GM19324 (cell line): Measurements from ENCODE around the gene ANKH.
"Not testable (repeated sequence)": the region's sequence is repeated elsewhere in the genome, so short reads cannot be mapped to it uniquely, and the experiment has no call there.

ENCODE experiments used
- ATAC-seq: cut with Tn5 transposase; IDR thresholded peaks from one replicate; pipeline ENCODE4 v1.9.1; 2021; ENCODE audit warnings: mild to moderate bottlenecking, moderate library complexity; ENCODE audit not compliant: unreplicated experiment, low FRiP score

The ANKH gene

GRCh38 chr5:14884062-14884612 is 12.6 kb upstream of the ANKH start:
- ATAC-seq, result no peak

GRCh38 chr5:14882658-14883580 is 11.3 kb upstream of the ANKH start:
- no peak for ATAC-seq

- ATAC-seq, result no peak
These were observed 10.2 kb upstream of the ANKH start for GRCh38 chr5:14881826-14882225.

DNA sequence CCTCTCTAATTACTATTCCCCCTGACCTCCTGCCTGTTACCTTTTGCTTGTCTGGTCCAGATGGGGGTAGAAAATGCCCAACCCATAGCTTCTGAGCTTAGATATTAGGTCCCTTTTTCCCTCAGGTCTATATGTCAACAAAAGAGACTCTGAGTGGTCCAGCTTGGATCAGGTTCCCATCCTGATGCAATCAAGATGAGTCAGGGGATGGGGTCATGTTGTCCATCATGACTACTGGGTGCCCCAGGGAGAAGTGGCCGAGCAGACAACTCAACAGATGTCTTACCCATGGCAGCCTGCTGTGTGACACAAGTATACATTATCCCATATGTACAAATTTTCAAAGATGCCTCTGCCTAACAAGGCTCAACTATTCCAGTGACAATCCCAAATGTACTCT is 9.1 kb upstream of the ANKH start:
- no peak for ATAC-seq

GRCh38 chr5:14879937-14880589 is 8.5 kb upstream of the ANKH start:
- no peak for ATAC-seq

- no peak for ATAC-seq
These were observed 7.8 kb upstream of the ANKH start for GRCh38 chr5:14879393-14879792.

GRCh38 chr5:14878192-14878591 is 6.6 kb upstream of the ANKH start:
- ATAC-seq, result not testable (repeated sequence)

DNA sequence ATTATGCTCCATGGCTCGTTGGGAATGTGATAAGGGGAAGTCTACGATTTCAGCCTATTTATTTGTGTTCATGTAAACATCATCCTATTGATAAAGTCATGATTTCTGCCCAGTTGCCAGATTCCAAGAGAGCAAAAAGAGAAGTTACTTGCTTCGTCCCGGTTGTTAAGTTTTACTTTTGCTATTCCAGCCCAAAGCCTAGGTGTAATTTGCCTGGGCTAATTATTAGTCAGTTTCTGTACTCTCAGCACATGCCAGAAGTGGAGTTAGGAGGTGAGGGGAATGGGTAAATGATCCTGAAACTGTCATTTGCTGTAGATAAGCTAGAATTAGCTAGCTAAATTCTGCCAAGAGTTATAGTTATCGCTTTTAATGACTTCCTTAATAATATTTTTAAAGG is 4.5 kb upstream of the ANKH start:
- no peak for ATAC-seq

DNA sequence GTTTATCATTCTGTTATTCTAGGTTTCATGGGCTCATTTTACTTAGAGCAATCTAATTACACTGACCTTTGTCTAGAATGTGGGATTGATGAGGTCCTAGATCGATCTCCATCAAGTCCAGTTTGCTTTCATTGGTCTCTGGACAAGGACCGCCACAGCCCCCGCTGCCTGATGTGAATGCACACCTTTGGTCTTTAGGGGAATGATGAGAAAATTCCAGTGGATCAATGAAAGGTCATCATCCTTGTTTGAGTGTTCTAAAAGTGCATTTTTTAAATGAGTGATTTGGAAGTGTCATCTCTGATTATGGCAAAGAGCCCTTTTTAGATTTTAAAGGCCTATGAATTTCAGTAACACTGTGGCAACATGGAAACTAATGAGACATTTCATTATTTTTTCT is 2.2 kb upstream of the ANKH start:
- ATAC-seq, result no peak

DNA sequence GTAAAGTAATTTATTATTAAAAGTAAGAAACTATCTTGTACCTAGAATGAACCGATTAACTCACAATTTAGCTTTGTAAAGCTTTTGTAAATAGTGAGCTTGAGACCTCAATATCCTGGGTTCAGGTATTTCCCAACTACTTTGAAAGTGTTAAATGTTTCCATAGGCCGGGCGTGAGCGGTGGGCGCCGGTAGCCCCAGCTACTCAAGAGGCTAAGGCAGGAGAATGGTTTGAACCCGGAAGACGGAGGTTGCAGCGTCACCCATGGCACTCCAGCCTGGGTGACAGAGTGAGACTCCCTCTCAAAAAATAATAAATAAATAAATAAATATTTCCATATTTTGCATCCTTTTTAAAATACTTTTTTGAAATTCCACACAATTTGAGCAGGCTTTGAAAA is 1.5 kb upstream of the ANKH start:
- no peak for ATAC-seq

DNA sequence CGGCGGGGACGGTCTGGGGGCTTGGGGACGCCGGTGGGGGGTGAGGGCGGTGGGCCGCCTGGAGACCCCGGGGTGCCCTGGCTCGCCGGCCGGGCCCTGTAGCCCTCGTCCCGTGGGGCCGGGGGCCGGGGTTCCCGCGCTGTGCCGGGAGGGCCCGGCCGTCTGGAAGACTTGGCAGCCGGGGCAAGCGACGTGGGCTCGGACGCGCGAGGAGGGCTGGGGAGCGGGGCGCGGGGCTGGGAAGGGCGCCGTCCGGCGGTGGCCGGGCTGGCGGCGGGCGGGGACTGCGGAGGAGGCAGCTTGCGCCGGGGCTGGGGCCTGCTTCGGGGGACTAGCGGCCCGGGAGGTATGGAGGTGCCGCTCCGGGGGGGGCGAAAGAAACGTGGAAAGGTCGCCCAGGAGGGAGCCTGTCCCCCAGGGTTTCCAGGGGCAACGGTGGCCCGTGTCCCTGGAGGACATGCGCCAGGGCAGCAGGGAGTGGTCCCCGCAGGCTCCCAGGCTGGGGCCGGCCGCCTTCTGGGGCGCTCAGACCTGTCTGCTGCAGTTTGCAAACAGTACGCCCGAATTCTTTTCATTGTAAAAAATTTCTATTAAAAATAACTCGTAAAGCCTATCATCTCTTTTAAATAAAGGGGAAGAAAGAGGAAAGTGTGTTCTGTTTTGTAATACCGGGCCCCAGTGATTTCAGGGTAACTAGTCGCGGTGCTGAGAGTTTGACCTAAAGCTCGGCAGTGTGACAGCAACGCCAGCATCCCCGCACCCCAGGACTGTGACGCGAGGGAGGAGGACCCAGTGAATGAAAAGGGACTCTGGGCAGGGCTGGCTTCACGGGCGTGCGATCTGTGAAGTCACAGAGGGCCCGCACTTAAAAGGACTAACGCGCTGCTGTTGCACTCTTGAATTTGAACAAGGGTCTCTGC is 752 bp upstream of the ANKH start:
- peak; percentile 58 for ATAC-seq

GRCh38 chr5:14870337-14871213 is 1.0 kb downstream of the ANKH start:
- no peak for ATAC-seq

- no peak for ATAC-seq
These were observed 1.9 kb downstream of the ANKH start for GRCh38 chr5:14869668-14870164.

GRCh38 chr5:14869233-14869632 is 2.3 kb downstream of the ANKH start:
- ATAC-seq, result no peak

GRCh38 chr5:14868771-14869170 is 2.8 kb downstream of the ANKH start:
- ATAC-seq, result no peak

- ATAC-seq, result no peak
These were observed 7.3 kb downstream of the ANKH start for GRCh38 chr5:14864181-14864812.

- ATAC-seq, result no peak
These were observed 8.5 kb downstream of the ANKH start for GRCh38 chr5:14863105-14863504.

GRCh38 chr5:14861123-14861765 is 10.3 kb downstream of the ANKH start:
- ATAC-seq, result no peak
